H1 (cell line): ENCODE measurements around the gene HMGCL. TPM values are rescaled to one million over a fixed set of nuclear protein-coding genes. Genes with fewer than 3 reads are reported as not detected.

Experiments used
- CTCF ChIA-PET: fragments of 300-600 bp; sonication (Branson Sonifier 250); formaldehyde crosslinking; loops from one replicate; lab custom pipeline; 2021; ENCODE audit not compliant: partially characterized antibody; lab: Charles Lee
- POLR2A ChIA-PET: fragments of 300-600 bp; sonication (Branson Sonifier 250); formaldehyde crosslinking; loops from one replicate; lab custom pipeline; 2021; ENCODE audit warnings: inconsistent platforms; ENCODE audit not compliant: partially characterized antibody; lab: Charles Lee
- DNase-seq, 2 experiments: peaks; one replicate each; pipeline versions ENCODE4 v3.0.0 to v3.0.0-alpha.2; 2010 to 2022; ENCODE audit warnings: low spot score in 2 of 2, low read depth in 1 of 2, mixed read lengths in 1 of 2
- FAIRE-seq: peaks from 2 replicates; lab custom pipeline; 2011; peaks lifted over from hg19 to GRCh38; lab: Jason Lieb, UNC
- H2AFZ ChIP-seq: 2 replicates; pipeline ENCODE4 v1.8.1; 2012; ENCODE audit warnings: low read length, inconsistent platforms
- H2AK5ac ChIP-seq: 2 replicates; pipeline ENCODE4 v1.6.1; 2013; ENCODE audit warnings: low read depth, low read length
- H2BK120ac ChIP-seq: replicated peaks from 2 replicates; pipeline ENCODE3; 2013; ENCODE audit warnings: low read depth, low read length, inconsistent platforms
- H2BK12ac ChIP-seq: 2 replicates; pipeline ENCODE4 v1.6.1; 2013; ENCODE audit warnings: low read depth, low read length
- H2BK15ac ChIP-seq: 2 replicates; pipeline ENCODE4 v1.6.1; 2013; ENCODE audit warnings: low read length
- H2BK20ac ChIP-seq: 2 replicates; pipeline ENCODE4 v1.6.1; 2013; ENCODE audit warnings: low read length
- H2BK5ac ChIP-seq: 2 replicates; pipeline ENCODE4 v1.6.1; 2013; ENCODE audit warnings: low read depth, low read length
- H3K14ac ChIP-seq: 2 replicates; pipeline ENCODE4 v1.6.1; 2013; ENCODE audit warnings: inconsistent platforms; ENCODE audit not compliant: insufficient read length
- H3K18ac ChIP-seq: 2 replicates; pipeline ENCODE4 v1.6.1; 2013; ENCODE audit warnings: low read length; ENCODE audit errors: extremely low read depth
- H3K23ac ChIP-seq: 2 replicates; pipeline ENCODE4 v1.6.1; 2013; ENCODE audit warnings: inconsistent platforms; ENCODE audit not compliant: insufficient read length
- H3K23me2 ChIP-seq: 2 replicates; pipeline ENCODE4 v1.6.1; 2013; ENCODE audit warnings: low read depth, low read length
- H3K27ac ChIP-seq: 2 replicates; pipeline ENCODE4 v1.6.1; 2011; ENCODE audit warnings: low read depth, low read length, inconsistent platforms
- H3K27me3 ChIP-seq, 4 experiments: replicated peaks in 1 of 4; 1 replicate in 1 of 4; 2 replicates in 3 of 4; pipeline versions ENCODE4 v1.6.1 to v1.8.1; 2011 to 2013; ENCODE audit warnings: low read length in 3 of 4, mild to moderate bottlenecking in 3 of 4, inconsistent platforms in 2 of 4, mixed read lengths in 2 of 4, moderate library complexity in 1 of 4; ENCODE audit not compliant: control insufficient read depth in 3 of 4, insufficient read depth in 3 of 4; ENCODE audit errors: extremely low read depth in 1 of 4
- H3K36me3 ChIP-seq, 4 experiments: 2 replicates each; pipeline versions ENCODE4 v1.6.1 to v1.8.1; 2011 to 2013; ENCODE audit warnings: mild to moderate bottlenecking in 4 of 4, low read length in 3 of 4, moderate library complexity in 2 of 4, control low read depth in 1 of 4, inconsistent platforms in 1 of 4; ENCODE audit not compliant: insufficient read depth in 4 of 4, control insufficient read depth in 2 of 4
- H3K4ac ChIP-seq: replicated peaks from 2 replicates; pipeline ENCODE3; 2013; ENCODE audit warnings: low read length, low read depth, mixed read lengths, inconsistent platforms; ENCODE audit not compliant: insufficient read length
- H3K4me1 ChIP-seq, 4 experiments: replicated peaks in 1 of 4; 1 replicate in 1 of 4; 2 replicates in 3 of 4; pipeline versions ENCODE4 v1.6.1 to v1.8.1; 2011 to 2013; ENCODE audit warnings: low read length in 3 of 4, inconsistent platforms in 2 of 4, mixed read lengths in 1 of 4; ENCODE audit not compliant: insufficient read depth in 4 of 4, control insufficient read depth in 3 of 4
- H3K4me2 ChIP-seq, 2 experiments: 2 replicates each; pipeline versions ENCODE4 v1.6.1 to v1.8.1; 2011 to 2013; ENCODE audit warnings: low read depth in 2 of 2, low read length in 2 of 2, control low read depth in 1 of 2, inconsistent platforms in 1 of 2, mild to moderate bottlenecking in 1 of 2; ENCODE audit not compliant: insufficient read depth in 1 of 2
- H3K4me3 ChIP-seq, 4 experiments: fragments of 200-600, 300-600 bp in 1 of 4; sonication (generic), shearing (Covaris generic), sonication (Bioruptor Twin) in 1 of 4; 2 replicates each; pipeline versions ENCODE4 v1.5.1 to v1.8.1; 2011 to 2016; ENCODE audit warnings: low read length in 4 of 4, low read depth in 3 of 4, control low read depth in 2 of 4, inconsistent platforms in 2 of 4, mild to moderate bottlenecking in 2 of 4, mixed read lengths in 1 of 4, moderate library complexity in 1 of 4; ENCODE audit not compliant: insufficient read depth in 2 of 4; ENCODE audit errors: extremely low read depth in 1 of 4
- H3K56ac ChIP-seq: replicated peaks from 2 replicates; pipeline ENCODE3; 2013; ENCODE audit warnings: low read depth, mild to moderate bottlenecking, mixed read lengths, low read length, inconsistent platforms; ENCODE audit not compliant: insufficient read length
- H3K79me1 ChIP-seq: 2 replicates; pipeline ENCODE4 v1.6.1; 2013; ENCODE audit warnings: low read depth, low read length, control low read depth
- H3K79me2 ChIP-seq, 2 experiments: 2 replicates each; pipeline versions ENCODE4 v1.6.1 to v1.8.1; 2012 to 2013; ENCODE audit warnings: low read length in 2 of 2, mild to moderate bottlenecking in 2 of 2, inconsistent platforms in 1 of 2; ENCODE audit not compliant: insufficient read depth in 2 of 2, control insufficient read depth in 1 of 2
- H3K9ac ChIP-seq, 4 experiments: replicated peaks in 1 of 4; 1 replicate in 1 of 4; 2 replicates in 3 of 4; pipeline versions ENCODE4 v1.6.1 to v1.8.1; 2011 to 2013; ENCODE audit warnings: low read depth in 3 of 4, low read length in 3 of 4, control low read depth in 2 of 4, mild to moderate bottlenecking in 2 of 4, moderate library complexity in 2 of 4, inconsistent platforms in 1 of 4; ENCODE audit errors: extremely low read depth in 1 of 4
- H3K9me3 ChIP-seq, 2 experiments: 2 replicates each; pipeline versions ENCODE4 v1.6.1 to v1.8.1; 2012 to 2013; ENCODE audit warnings: mild to moderate bottlenecking in 2 of 2, moderate library complexity in 2 of 2, control low read depth in 1 of 2, inconsistent platforms in 1 of 2, low read depth in 1 of 2, low read length in 1 of 2, mixed read lengths in 1 of 2; ENCODE audit not compliant: insufficient read depth in 2 of 2
- H4K20me1 ChIP-seq, 2 experiments: replicated peaks in 1 of 2; 2 replicates each; pipeline versions ENCODE3 to v1.8.1; 2011 to 2013; ENCODE audit warnings: inconsistent platforms in 2 of 2, low read length in 2 of 2, mild to moderate bottlenecking in 1 of 2; ENCODE audit not compliant: insufficient read depth in 2 of 2, control insufficient read depth in 1 of 2
- H4K5ac ChIP-seq: 2 replicates; pipeline ENCODE4 v1.6.1; 2013; ENCODE audit warnings: low read length, low read depth, mixed read lengths, inconsistent platforms; ENCODE audit not compliant: insufficient read length
- H4K8ac ChIP-seq: 2 replicates; pipeline ENCODE4 v1.8.0; 2013; ENCODE audit warnings: mild to moderate bottlenecking, moderate library complexity, low read length, inconsistent platforms; ENCODE audit not compliant: insufficient read depth; ENCODE audit errors: extremely low read depth
- H4K91ac ChIP-seq: replicated peaks from 2 replicates; pipeline ENCODE3; 2013; ENCODE audit warnings: low read length, mixed read lengths, inconsistent platforms; ENCODE audit not compliant: insufficient read length
- EGR1 ChIP-seq: IDR thresholded peaks from 2 replicates; pipeline ENCODE4 v1.6.1; 2011; ENCODE audit warnings: low read depth, low read length, borderline replicate concordance
- WGBS, 2 experiments: shearing (Covaris generic) in 1 of 2; methylation state at CpG; one replicate each; pipeline versions ENCODE4 v1.1.6 to v1.1.7; 2013 to 2015; ENCODE audit warnings: low lambda C conversion rate in 2 of 2, mixed read lengths in 2 of 2, inconsistent platforms in 1 of 2, low coverage in 1 of 2, missing lambda C conversion rate in 1 of 2; ENCODE audit not compliant: insufficient replicate concordance in 2 of 2, insufficient coverage in 1 of 2, insufficient read length in 1 of 2; ENCODE audit errors: extremely low coverage in 1 of 2, missing lambda C conversion rate in 1 of 2; 5-methylcytosine and 5-hydroxymethylcytosine counted together
- polyA plus RNA-seq, 7 experiments: library from polyadenylated mRNA; depleted of rRNA in 3 of 7; stranded (reverse) in 5 of 7; unstranded in 2 of 7; fragments of >200 nt in 5 of 7; fragments of 200-250 nt in 2 of 7; gene quantifications; 1 replicate in 5 of 7; 2 replicates in 1 of 7; 4 replicates in 1 of 7; pipeline versions ENCODE4 v1.2.1 to v1.2.3, GENCODE V29; 2011 to 2013; ENCODE audit warnings: missing spikeins in 2 of 7, mixed read lengths in 2 of 7
- total RNA-seq: library from RNA; stranded (reverse); fragmentation: NEBNext Ultra II Directional; extraction: Animal tissue kit (Norgen Biotek cat#: 25700); gene quantifications from 2 replicates; pipeline ENCODE4 v1.2.1, GENCODE V29; 2021
- TF ChIP-seq, protein P1 (sequence below): IDR thresholded peaks from 2 replicates; pipeline ENCODE4 v1.6.1; 2011; ENCODE audit warnings: low read depth, mild to moderate bottlenecking, low read length; ENCODE audit not compliant: insufficient read depth

HMGCL gene
- total and polyA plus RNA-seq, 2 of the 8 experiments (the other 6 are each of a cell fraction or from before 2014, with no cell fraction given) = 13.7 to 19.5 TPM

DNA sequence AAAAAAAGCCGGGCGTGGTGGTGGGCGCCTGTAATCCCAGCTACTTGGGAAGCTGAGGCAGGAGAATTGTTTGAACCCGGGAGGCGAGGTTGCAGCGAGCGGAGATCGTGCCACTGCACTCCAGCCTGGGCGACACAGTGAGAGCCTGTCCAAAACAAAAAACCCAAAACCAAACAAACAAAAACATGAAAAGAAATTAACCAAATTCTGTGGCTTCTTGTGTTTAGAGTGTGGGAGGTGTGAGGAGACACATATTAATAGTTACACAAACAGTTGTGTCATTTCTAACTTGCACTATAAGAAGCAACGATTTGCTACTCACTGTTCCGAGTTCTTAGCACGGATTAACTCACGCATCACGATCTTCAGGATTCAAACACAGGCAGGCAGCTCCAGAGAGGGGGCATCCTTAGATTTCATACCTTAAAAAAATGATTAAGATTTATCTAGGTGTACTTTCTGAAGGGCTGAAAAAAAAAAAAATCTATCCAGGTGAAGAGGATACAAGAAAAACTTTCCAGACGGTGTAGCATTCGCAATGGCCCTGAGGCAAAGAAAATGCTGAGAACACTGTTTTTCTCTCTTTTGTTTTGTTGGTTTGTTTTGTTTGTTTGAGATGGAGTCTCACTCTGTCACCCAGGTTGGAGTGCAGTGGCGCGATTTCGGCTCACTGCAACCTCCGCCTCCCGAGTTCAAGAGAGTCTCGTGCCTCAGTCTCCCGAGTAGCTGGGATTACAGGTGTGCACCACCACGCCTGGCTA lies 713 bp upstream of the HMGCL start:
- Histone ChIP-seq H2BK12ac (no peak overlapping the region), H3K36me3 (no peaks in the 10 kb centered on the region), H3K18ac (no peak overlapping the region), H4K20me1 (no peaks in the 10 kb centered on the region), H4K91ac (no peak overlapping the region), H3K4me3 (peak overlapping the region; percentile 90 to 96 (median 94); a peak in 6 of 8 replicates), H3K79me1 (0 out of 2 replicates have a peak, but pooled peaks cover 3% of the 10 kb centered on the region), H2BK5ac (0 out of 2 replicates have a peak overlapping the region, but pooled peaks have one; percentile 44), H3K9ac (no peak overlapping the region), H2BK120ac (no peak overlapping the region), H2BK15ac (no peak overlapping the region), H2BK20ac (no peak overlapping the region), H2AFZ (no peak overlapping the region), H3K4me2 (peak overlapping the region in 1 of 2 experiments; percentile 88; a peak in 1 of 4 replicates), H2AK5ac (no peak overlapping the region), H3K23ac (no peak overlapping the region), H3K23me2 (peaks cover 4% of the 10 kb centered on the region), H3K27me3 (no peaks in the 10 kb centered on the region), H3K79me2 (peaks cover 0 to 3% of the 10 kb centered on the region in 2 experiments; a peak in 1 of 4 replicates), H4K5ac (no peak overlapping the region), H4K8ac (no peak overlapping the region), H3K14ac (no peak overlapping the region), H3K56ac (no peak overlapping the region), H3K4me1 (peaks cover 0 to 6% (median 1%) of the 10 kb centered on the region in 4 experiments; a peak in 2 of 7 replicates), H3K4ac (no peak overlapping the region), H3K9me3 (no peaks in the 10 kb centered on the region), H3K27ac (no peak overlapping the region)
- ChIA-PET POLR2A (interaction anchor here (0.7 to 4.2 kb wide), 11 partner anchors 10 to 85 kb away, joined by 3 to 28 read pairs (median 4); partner anchors contain the start of genes GALE and PITHD1), CTCF (interaction anchor here (0.6 to 8.5 kb wide), 7 partner anchors 15 to 1784 kb away, joined by 3 to 99 read pairs (median 3); no protein-coding TSS in a partner anchor)
- WGBS, 2 experiments = 76% methylated on average over 21 of the region's 24 CpGs; no CpG with 5 or more reads in 1 of the 2 experiments
- FAIRE-seq (no peak), DNase-seq (no peak)
- TF ChIP-seq, protein P1, sequence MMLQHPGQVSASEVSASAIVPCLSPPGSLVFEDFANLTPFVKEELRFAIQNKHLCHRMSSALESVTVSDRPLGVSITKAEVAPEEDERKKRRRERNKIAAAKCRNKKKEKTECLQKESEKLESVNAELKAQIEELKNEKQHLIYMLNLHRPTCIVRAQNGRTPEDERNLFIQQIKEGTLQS = no peak
- TF ChIP-seq EGR1 = no peak
